ENCODE measurements around the gene AP2A1.
"Not testable (repeated sequence)": the region's sequence is repeated elsewhere in the genome, so short reads cannot be mapped to it uniquely, and the experiment has no call there.

AP2A1 gene

GRCh38 chr19:49766930-49767299 is at the start of gene AP2A1:
Gene AP2A1 (plus strand): TSS chr19:49767001. CDS start chr19:49767134, 133 bp downstream.
- DNase-seq, result no peak

- no peak for DNase-seq
These were observed 48.3 kb upstream of the AP2A1 start for GRCh38 chr19:49718511-49718910.

GRCh38 chr19:49718991-49719390 is 47.8 kb upstream of the AP2A1 start:
- no peak for DNase-seq

- DNase-seq, result not testable (repeated sequence)
These were observed 47.4 kb upstream of the AP2A1 start for GRCh38 chr19:49719420-49719819.

DNA sequence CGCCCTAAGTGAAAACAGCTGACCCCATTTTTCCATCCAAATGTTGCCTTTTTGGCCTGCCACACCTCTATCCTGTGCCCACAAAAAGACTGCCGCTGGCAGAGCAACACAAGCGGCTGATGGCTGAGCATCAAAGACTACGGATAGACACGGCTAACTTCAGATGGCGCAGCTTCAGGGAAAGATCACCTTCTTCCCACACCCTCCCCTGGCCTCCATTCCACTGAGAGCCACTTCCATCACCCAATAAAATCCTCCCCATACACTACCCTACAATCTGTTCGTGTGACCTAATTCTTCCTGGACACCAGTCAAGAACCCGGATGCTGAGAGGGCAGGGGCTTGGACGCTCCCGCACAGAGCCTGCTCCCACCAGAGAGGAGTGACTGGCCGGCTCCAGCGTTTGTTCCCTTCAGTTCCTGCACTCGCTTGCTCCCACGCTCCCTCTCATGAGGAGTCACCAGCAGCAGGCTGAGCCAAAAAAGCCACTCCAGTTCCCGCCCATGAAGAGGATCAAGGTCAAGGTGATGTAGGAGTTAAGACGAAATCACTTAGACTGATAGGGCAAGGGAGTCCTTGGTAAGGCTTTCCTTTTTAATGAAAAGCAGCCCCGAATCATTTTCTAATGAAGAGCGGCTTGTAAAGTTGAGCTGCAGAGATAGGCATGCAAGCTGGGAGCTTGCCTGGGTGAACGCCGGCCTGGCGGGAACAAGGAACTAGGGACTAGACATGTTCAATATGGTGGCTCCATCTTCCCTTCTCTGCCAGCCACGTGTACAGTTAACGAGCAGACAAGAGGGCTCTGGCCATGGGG is 39.4 kb upstream of the AP2A1 start:
- no peak for DNase-seq

- DNase-seq, result no peak
These were observed 36.6 kb upstream of the AP2A1 start for GRCh38 chr19:49730166-49730565.

DNA sequence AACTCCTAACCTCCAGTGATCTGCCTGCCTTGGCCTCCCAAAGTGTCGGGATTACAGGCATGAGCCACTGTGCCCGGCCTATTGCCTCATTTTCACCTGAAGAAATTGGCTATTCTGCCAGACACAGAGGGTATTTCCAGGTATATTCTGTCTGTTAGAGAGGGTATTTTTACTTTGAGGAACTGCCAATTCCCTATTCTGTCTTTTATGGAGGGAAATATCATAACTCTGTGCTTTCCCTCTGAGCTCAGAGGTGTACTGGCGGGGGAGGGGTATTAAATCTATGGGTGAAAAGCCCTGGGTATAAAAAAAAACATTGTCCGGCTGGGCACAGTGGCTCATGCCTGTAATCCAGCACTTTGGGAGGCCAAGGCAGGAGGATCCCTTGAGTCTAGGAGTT is 28.5 kb upstream of the AP2A1 start:
- DNase-seq, result no peak

- DNase-seq, result no peak
These were observed 27.7 kb upstream of the AP2A1 start for GRCh38 chr19:49739098-49739497.

- DNase-seq, result no peak
These were observed 26.9 kb upstream of the AP2A1 start for GRCh38 chr19:49739933-49740332.

- no peak for DNase-seq
These were observed 25.5 kb upstream of the AP2A1 start for GRCh38 chr19:49741210-49741844.

DNA sequence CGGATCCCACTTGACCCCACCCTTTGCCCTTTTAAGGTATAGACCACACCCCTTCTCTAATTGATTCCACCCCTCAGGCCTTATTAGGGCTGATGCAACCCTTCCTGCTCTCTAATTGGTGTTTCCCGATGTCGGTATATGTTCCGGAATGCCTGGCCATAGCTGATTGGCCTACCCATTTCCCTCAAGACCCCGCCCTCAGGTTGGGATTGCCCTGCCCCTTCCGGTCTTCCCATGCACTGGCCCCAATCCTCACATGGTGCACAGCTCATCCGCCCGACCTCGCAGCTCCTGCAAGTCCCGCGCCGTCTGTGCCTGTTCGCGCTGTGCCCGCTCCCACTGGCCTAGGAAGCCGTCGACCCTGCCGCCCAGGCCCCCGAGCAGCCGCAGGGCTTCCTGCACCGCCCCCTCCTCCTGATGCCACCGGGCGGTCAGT is 21.8 kb upstream of the AP2A1 start:
- DNase-seq, result no peak

DNA sequence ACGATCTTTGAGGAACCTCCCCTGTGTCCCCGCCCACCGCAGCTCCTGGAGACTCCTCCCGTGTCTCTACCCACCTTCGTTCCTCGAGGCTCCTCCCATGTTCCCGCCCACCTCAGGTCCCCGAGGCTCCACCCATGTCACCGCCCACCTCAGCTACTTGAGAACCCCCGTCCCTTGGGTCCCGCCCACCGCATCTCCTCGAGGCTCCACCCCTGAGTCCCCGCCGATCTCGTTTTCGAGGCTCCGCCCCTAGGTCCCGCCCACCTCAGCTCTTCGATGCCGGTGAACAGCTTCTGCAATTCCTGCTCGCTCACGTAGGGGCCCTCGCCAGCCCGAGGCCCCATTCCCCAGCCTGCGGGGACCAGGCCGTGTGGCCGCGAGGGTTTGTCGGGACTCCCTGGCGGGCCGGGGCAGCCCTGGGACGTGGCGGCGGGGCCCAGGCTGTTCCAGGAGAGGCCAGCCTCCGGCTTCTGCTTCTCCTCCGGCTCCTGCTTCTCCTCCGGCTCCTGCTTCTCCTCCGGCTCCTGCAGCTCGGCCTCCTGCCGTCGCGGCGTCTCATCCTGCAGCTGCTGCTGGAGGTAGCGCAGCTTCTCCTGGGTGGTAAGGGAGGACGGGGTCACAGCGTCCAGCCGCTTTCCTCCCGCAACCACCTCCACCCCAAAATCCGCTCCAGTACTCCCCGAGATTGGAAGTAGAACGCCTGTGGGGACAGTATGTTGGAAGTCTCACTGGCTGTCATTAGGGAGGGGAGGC is 20.4 kb upstream of the AP2A1 start:
- DNase-seq, result peak; percentile 9

GRCh38 chr19:49749055-49749716 is 17.6 kb upstream of the AP2A1 start:
- DNase-seq, result no peak

DNA sequence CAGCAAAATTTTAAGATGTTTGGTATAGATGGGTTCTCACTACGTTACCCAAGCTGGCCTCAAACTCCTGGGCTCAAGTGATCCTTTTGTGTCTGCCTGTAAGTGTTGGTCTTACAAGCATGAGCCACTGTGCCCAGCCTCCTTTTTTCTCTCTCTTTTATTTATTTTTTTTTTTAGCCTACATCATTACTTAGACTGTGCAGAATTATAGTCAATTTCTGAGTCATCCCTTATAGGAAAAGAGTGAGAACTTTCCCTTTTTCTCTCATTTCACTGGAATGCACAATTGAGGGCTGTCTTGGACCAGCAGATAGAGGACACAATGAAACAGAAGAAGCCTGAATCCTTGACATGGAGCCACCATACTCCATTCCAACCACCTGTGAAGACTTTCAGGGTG is 17.0 kb upstream of the AP2A1 start:
- DNase-seq, result no peak

GRCh38 chr19:49752701-49753100 is 14.1 kb upstream of the AP2A1 start:
- DNase-seq, result no peak

DNA sequence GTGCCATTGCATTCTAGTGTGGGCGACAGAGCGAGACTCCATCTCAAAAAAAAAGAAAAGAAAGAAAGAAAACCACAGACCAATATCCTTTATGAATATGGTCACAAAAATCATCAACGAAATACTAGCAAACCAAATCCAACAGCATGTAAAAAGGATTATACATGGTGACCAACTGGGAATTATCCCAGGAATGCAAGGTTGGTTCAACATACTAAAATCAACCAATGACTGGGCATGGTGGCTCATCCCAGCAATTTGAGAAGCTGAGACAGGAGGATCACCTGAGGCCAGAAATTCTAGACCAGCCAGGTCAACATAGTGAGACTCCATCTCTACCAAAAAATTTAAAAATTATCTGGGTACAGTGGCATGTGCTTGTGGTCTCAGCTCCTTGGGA is 10.8 kb upstream of the AP2A1 start:
- no peak for DNase-seq

DNA sequence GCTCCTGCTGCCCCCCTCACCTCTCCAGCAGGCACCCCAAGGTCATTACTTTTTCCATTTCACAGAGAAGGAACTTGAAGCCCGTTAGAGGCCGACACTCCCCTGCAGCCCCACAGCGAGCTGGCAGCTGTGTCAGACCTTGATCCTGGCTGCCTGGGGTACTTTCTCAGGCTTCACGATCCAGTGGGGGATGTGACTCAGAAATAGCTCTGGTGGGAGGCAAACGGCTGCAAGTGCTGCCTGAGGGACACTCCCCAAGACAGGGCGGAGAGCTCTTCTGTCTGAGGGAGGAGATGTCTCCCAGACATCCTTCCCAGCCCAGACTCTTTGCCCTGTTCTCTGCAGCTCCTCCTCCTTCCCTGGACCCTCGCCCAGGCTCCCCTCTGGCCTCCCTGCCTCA is 8.5 kb upstream of the AP2A1 start:
- no peak for DNase-seq

- no peak for DNase-seq
These were observed 5.6 kb upstream of the AP2A1 start for GRCh38 chr19:49761249-49761624.

DNA sequence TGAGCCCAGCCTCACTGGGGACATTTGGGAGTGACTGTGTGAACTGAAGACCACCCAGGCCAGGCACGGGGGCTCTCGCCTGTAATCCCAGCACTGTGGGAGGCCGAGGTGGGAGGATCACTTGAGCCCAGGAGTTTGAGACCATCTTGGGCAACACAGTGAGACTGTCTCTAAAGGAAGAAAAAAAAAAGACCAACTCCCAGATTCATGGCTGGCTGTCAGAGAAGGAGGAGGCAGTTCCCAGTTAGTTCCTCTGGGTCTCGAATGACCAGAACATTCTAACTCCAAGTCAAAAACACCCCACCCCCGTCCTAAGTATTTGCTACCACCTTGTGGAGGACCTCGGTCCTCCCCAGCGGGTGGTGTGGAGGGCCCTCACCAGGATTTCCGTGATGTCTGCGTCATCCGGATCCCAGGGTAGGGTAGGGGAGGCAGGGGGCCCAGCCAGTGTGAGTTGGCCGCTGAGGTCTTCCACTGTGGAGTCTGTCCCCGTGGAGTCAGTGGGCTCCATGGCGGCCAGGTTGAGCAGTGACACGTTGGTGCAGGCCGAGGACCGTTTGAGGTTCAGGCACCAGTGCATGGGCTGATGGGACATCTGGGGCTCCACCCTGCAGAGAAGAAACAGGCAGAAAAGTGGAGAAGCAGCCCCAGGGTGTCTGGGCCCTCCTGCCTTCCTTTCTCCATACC is 5.0 kb upstream of the AP2A1 start:
- DNase-seq, result no peak

DNA sequence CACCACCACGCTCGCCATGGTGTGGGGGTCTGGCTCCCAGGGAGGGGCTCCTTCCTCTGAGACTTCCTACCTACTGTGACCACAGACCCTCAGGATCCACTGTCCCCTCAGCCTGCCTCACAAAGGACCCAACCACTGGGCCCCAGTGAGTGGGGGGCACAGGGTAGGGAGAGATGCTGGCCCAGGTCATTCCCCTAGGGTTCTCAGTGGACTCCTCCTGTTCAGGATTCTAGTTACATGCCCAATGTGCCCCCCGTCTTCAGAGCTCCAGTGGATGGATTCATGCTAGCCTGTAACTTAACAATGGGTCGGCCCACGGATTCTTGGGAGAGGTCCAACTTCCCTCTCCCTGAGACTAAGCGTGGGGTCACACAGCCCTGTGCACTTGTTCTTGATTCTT is 3.6 kb upstream of the AP2A1 start, which contains the start of gene TSKS:
TSS of gene TSKS (minus strand) at position 77 of the 400 bp plus-strand sequence. CDS start at position 18, 59 bp downstream.
- no peak for DNase-seq

DNA sequence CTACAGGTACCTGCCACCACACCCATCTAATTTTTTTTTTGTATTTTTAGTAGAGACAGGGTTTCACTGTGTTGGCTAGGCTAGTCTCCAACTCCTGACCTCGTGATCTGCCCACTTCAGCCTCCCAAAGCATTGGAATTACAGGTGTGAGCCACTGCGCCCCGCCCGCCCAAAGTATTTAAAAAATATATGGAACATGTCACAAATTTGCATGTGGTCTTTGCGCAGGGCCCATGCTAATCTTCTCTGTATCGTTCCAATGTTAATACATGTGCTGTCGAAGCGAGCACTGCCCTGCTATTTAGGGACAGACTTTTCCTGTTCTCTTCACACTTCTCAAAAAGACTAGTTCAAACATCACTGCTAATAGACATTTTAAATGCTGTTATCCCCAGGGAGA is 2.5 kb upstream of the AP2A1 start:
- DNase-seq, result no peak

Measured in activated T-cell treated with anti-CD3 and anti-CD28 coated beads for 4 hours (primary cell).